Right atrium auricular region (tissue), 2 donors: ENCODE results near the gene KLK4. TPM values are rescaled to one million over a fixed set of nuclear protein-coding genes. Genes with fewer than 3 reads are reported as not detected.

ENCODE experiments used
- DNase-seq: peaks from one replicate; pipeline ENCODE4 v3.0.0-alpha.2; 2019; ENCODE audit warnings: low spot score
- H3K27ac ChIP-seq, 2 donors: fragments of 200-600 bp; sonication (generic); 1 replicate in 1 of 2; 2 replicates in 1 of 2; pipeline ENCODE4 v1.5.1; 2016 to 2019
- H3K27me3 ChIP-seq, 2 donors: fragments of 200-600 bp; sonication (generic); one replicate each; pipeline versions ENCODE4 v1.5.1 to v1.6.0; 2017 to 2019
- H3K36me3 ChIP-seq: fragments of 200-600 bp; sonication (generic); one replicate; pipeline ENCODE4 v1.5.1; 2016
- H3K4me1 ChIP-seq, 2 donors: fragments of 200-600 bp; sonication (generic); one replicate each; pipeline versions ENCODE4 v1.5.1 to v1.6.0; 2017 to 2019
- H3K4me3 ChIP-seq, 2 donors: fragments of 200-600 bp; sonication (generic); 1 replicate in 1 of 2; 2 replicates in 1 of 2; pipeline ENCODE4 v1.5.1; 2017 to 2019; ENCODE audit warnings: mild to moderate bottlenecking in 1 of 2, moderate library complexity in 1 of 2
- H3K9me3 ChIP-seq, 2 donors: fragments of 200-600 bp; sonication (generic); one replicate each; pipeline ENCODE4 v1.5.1; 2019
- total RNA-seq, 2 donors: library from RNA; depleted of rRNA; stranded (reverse); fragments of >200 nt; gene quantifications; one replicate each; pipeline ENCODE4 v1.1.0, GENCODE V29; 2016
- TF ChIP-seq, protein P1 (sequence below), 2 donors: fragments of 200-600 bp; sonication (generic); IDR thresholded peaks; one replicate each; pipeline ENCODE4 v1.5.1; 2019; ENCODE audit warnings: antibody characterized with exemption in 2 of 2

KLK4 gene
- total RNA-seq, 2 donors from 2014 or later = not detected

DNA sequence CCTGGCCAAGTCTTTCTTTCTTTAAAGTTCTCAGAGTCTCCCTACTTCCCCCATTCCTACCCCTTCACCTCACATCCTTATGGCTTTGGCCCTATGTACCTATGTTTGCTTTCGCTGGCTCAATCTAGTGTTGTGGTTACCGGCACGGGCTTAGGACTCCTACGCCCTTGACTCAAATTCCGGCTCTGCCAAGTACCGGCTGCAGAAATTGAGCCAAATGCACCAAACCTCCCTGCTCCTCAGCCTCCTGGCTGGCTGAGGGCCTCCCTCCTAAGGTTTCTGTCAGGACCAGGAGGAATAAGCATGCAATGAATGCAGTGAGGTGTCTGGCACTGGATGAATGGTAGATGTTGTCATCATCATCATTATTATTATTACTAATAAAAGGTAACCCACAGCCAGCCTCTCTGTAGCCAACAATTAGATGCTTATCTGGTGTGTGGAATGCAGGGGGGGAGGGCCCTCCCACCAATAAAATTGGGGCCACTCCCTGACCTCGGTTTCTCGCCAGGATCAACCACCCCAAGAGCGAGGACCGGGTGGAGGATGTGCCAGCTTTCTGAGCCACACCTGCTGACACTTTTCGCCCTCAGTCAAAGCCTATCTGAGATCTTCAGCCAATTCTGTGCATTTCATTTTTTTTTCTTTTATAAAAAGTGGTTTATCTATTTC, 21.0 kb upstream of the KLK4 start:
- Histone ChIP-seq H3K27me3 (no peaks in the 10 kb centered on the region), H3K9me3 (no peaks in the 10 kb centered on the region), H3K4me1 (no peaks in the 10 kb centered on the region), H3K27ac (no peak overlapping the region), H3K36me3 (no peaks in the 10 kb centered on the region), H3K4me3 (no peak overlapping the region)
- TF ChIP-seq, protein P1, sequence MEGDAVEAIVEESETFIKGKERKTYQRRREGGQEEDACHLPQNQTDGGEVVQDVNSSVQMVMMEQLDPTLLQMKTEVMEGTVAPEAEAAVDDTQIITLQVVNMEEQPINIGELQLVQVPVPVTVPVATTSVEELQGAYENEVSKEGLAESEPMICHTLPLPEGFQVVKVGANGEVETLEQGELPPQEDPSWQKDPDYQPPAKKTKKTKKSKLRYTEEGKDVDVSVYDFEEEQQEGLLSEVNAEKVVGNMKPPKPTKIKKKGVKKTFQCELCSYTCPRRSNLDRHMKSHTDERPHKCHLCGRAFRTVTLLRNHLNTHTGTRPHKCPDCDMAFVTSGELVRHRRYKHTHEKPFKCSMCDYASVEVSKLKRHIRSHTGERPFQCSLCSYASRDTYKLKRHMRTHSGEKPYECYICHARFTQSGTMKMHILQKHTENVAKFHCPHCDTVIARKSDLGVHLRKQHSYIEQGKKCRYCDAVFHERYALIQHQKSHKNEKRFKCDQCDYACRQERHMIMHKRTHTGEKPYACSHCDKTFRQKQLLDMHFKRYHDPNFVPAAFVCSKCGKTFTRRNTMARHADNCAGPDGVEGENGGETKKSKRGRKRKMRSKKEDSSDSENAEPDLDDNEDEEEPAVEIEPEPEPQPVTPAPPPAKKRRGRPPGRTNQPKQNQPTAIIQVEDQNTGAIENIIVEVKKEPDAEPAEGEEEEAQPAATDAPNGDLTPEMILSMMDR (IDR thresholded peaks at IDR 0.05) = no peak
- no peak for DNase-seq

DNA sequence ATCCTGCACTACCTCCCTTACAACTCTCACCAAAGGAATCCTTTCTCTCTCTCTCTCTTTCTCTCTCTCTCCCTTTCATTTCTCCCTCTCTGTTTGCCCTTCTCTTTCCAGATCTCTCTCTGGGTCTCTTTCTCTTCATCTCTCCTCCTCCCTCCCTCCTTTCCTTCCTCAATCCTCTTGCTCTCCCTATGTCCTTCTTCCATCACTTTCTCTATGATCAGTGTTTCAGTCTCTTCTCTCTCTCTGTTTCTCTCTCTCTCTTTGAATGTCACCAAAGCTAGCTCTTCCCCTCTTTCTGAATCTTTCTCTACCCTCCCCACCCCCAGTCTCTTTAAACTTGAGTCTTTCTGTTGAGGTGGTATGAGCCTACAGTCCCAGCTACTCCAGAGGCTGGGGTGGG, 19.8 kb upstream of the KLK4 start:
- no peak for DNase-seq
- H3K27me3 ChIP-seq = no peaks in the 10 kb centered on the region

DNA sequence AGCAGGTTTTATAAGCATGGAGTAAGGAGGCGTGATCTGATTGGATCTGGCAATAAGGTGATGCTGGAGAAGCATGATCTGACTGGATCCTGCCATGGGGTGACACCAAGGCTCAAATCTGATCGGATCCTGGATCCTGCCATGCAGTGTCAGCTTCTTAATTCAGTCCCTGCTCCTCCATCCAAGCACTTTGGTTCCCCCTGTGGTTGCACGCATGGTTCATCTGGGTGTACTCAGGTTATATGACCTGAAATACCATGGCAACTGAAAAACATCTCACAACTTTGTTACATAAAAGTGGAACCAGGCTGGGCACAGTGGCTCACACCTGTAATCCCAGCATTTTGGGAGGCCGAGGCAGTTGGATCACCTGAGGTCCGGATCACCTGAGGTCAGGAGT, 17.6 kb upstream of the KLK4 start:
- H3K27me3 ChIP-seq = no peaks in the 10 kb centered on the region
- TF ChIP-seq, protein P1 (IDR thresholded peaks at IDR 0.05) = no peak

More for the DNA sequence above, 19.8 kb upstream of the KLK4 start:
- Histone ChIP-seq H3K36me3 (no peaks in the 10 kb centered on the region), H3K27ac (no peak overlapping the region), H3K4me1 (no peaks in the 10 kb centered on the region), H3K9me3 (no peaks in the 10 kb centered on the region), H3K4me3 (no peak overlapping the region)
- TF ChIP-seq, protein P1 (IDR thresholded peaks at IDR 0.05) = no peak

DNA sequence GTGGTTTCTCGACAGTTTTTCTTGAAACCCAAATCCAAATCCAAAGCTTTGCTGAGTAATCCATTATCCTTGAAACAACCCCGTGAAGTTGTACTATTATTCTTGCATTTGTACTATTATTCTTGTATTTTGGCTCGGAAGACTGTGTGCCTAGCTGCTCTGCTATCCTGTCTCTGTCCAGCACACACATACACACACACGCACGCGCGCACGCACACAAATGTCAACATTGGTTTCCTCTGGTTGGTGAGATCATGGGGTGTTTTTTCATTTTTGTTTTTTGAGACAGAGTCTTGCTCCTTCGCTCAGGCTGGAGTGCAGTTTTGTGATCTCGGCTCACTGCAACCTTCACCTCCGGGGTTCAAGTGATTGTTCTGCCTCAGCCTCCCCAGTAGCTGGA, 14.9 kb upstream of the KLK4 start:
- no peaks in the 10 kb centered on the region for H3K4me1 ChIP-seq
- H3K36me3 ChIP-seq = no peaks in the 10 kb centered on the region
- H3K9me3 ChIP-seq = no peaks in the 10 kb centered on the region
- DNase-seq = no peak
- H3K27ac ChIP-seq = no peak overlapping the region
- H3K4me3 ChIP-seq = no peak overlapping the region
- TF ChIP-seq, protein P1 (IDR thresholded peaks at IDR 0.05) = no peak
- no peaks in the 10 kb centered on the region for H3K27me3 ChIP-seq

More for the DNA sequence above, 17.6 kb upstream of the KLK4 start:
- H3K4me3 ChIP-seq = no peak overlapping the region
- H3K4me1 ChIP-seq = no peaks in the 10 kb centered on the region
- no peak for DNase-seq
- no peak overlapping the region for H3K27ac ChIP-seq
- H3K36me3 ChIP-seq = no peaks in the 10 kb centered on the region
- H3K9me3 ChIP-seq = no peaks in the 10 kb centered on the region

DNA sequence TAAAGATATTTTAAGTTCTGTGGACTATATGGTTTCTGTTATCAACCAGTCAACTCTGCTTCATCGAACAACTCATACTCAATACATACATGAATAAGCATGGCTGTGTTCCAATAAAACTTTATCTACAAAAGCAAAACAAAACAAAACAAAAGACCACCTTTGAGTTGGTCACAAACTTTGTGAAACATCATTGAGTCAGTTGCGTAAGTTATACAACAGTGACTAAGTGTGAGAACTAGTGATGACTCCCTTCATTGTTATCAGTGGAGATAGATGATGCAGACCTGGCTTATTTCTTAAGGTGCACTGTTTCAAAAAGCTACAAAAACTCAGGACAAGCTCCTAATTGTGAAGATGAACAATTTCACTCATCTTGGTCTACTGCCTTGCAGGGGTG, 14.5 kb upstream of the KLK4 start:
- TF ChIP-seq, protein P1 (IDR thresholded peaks at IDR 0.05) = no peak
- H3K4me3 ChIP-seq = no peak overlapping the region

DNA sequence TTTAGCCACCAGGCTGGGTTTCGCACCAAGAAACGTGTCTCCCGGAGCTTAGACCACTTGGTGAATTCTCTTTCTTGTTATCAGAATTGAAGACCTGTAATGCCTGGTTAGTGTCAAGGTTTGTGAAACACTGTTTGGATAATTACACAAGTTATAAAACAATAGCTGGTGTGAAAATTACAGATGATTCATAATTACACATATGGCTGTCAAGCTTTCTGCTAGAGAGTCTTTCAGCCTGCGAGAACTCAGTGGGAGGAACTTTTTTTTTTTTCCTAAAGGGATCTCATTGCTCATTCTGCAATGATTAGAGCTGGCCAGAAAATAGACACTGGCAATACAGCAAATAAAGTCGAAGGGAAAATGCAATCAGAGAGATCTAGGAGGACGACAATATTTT, 13.4 kb upstream of the KLK4 start:
- no peaks in the 10 kb centered on the region for H3K36me3 ChIP-seq
- H3K27me3 ChIP-seq = no peaks in the 10 kb centered on the region
- DNase-seq = no peak
- TF ChIP-seq, protein P1 (IDR thresholded peaks at IDR 0.05) = no peak
- no peaks in the 10 kb centered on the region for H3K4me1 ChIP-seq
- H3K4me3 ChIP-seq = no peak overlapping the region
- H3K27ac ChIP-seq = no peak overlapping the region
- H3K9me3 ChIP-seq = no peaks in the 10 kb centered on the region

More for the DNA sequence above, 14.5 kb upstream of the KLK4 start:
- H3K27me3 ChIP-seq = no peaks in the 10 kb centered on the region
- no peak overlapping the region for H3K27ac ChIP-seq
- H3K36me3 ChIP-seq = no peaks in the 10 kb centered on the region
- no peak for DNase-seq
- no peaks in the 10 kb centered on the region for H3K9me3 ChIP-seq
- H3K4me1 ChIP-seq = no peaks in the 10 kb centered on the region
